ENCODE measurements around the gene NINL. TPM values are rescaled to one million over a fixed set of nuclear protein-coding genes. Genes with fewer than 3 reads are reported as not detected.

NINL gene
- total RNA-seq, 1 donor from 2014 or later, result 86.8 TPM

GRCh38 chr20:25579081-25579770, 6.1 kb downstream of the NINL start:
- no peak overlapping the region for H3K4me3 Mint-ChIP-seq (ENCODE audit: unreplicated experiment)
- DNase-seq, result peak; percentile 26
- H3K27me3 Mint-ChIP-seq (ENCODE audit: unreplicated experiment), result peaks cover 6% of the 10 kb centered on the region
- peaks cover 3% of the 10 kb centered on the region for H3K36me3 Mint-ChIP-seq (ENCODE audit: unreplicated experiment)
- H3K27ac Mint-ChIP-seq (ENCODE audit: unreplicated experiment), result peak overlapping the region; percentile 52
- TF ChIP-seq CTCF (IDR thresholded peaks at IDR 0.05; ENCODE audit: partially characterized antibody, unreplicated experiment), result no peak
- peaks cover 29% of the 10 kb centered on the region for H3K4me1 Mint-ChIP-seq (ENCODE audit: low read depth, unreplicated experiment)
- H3K9me3 Mint-ChIP-seq (ENCODE audit: unreplicated experiment), result peaks cover 1% of the 10 kb centered on the region

- Mint-ChIP-seq H3K4me1 (ENCODE audit: low read depth, unreplicated experiment) (peaks cover 27% of the 10 kb centered on the region), H3K36me3 (ENCODE audit: unreplicated experiment) (peaks cover 3% of the 10 kb centered on the region), H3K27ac (ENCODE audit: unreplicated experiment) (no peak overlapping the region), H3K4me3 (ENCODE audit: unreplicated experiment) (no peak overlapping the region), H3K27me3 (ENCODE audit: unreplicated experiment) (peaks cover 2% of the 10 kb centered on the region), H3K9me3 (ENCODE audit: unreplicated experiment) (peaks cover 1% of the 10 kb centered on the region)
- TF ChIP-seq CTCF (IDR thresholded peaks at IDR 0.05; ENCODE audit: partially characterized antibody, unreplicated experiment), result no peak
- no peak for DNase-seq
Observed at GRCh38 chr20:25576783-25577530, 8.4 kb downstream of the NINL start.

- Mint-ChIP-seq H3K4me3 (ENCODE audit: unreplicated experiment) (no peak overlapping the region), H3K36me3 (ENCODE audit: unreplicated experiment) (no peaks in the 10 kb centered on the region), H3K9me3 (ENCODE audit: unreplicated experiment) (peaks cover 1% of the 10 kb centered on the region), H3K4me1 (ENCODE audit: low read depth, unreplicated experiment) (peaks cover 20% of the 10 kb centered on the region), H3K27ac (ENCODE audit: unreplicated experiment) (no peak overlapping the region), H3K27me3 (ENCODE audit: unreplicated experiment) (peaks cover 4% of the 10 kb centered on the region)
- TF ChIP-seq CTCF (IDR thresholded peaks at IDR 0.05; ENCODE audit: partially characterized antibody, unreplicated experiment), result no peak
- no peak for DNase-seq
Observed at GRCh38 chr20:25574411-25574810, 10.9 kb downstream of the NINL start.

- Mint-ChIP-seq H3K27me3 (ENCODE audit: unreplicated experiment) (peaks cover 4% of the 10 kb centered on the region), H3K27ac (ENCODE audit: unreplicated experiment) (no peak overlapping the region), H3K4me1 (ENCODE audit: low read depth, unreplicated experiment) (peaks cover 18% of the 10 kb centered on the region), H3K4me3 (ENCODE audit: unreplicated experiment) (no peak overlapping the region), H3K36me3 (ENCODE audit: unreplicated experiment) (no peaks in the 10 kb centered on the region), H3K9me3 (ENCODE audit: unreplicated experiment) (peaks cover 1% of the 10 kb centered on the region)
- TF ChIP-seq CTCF (IDR thresholded peaks at IDR 0.05; ENCODE audit: partially characterized antibody, unreplicated experiment), result no peak
- no peak for DNase-seq
Observed at GRCh38 chr20:25573288-25574251, 11.8 kb downstream of the NINL start.
